Occipital lobe (tissue), 2 donors: ENCODE results near the gene AMPD2. TPM values are rescaled to one million over a fixed set of nuclear protein-coding genes. Genes with fewer than 3 reads are reported as not detected.
"Not testable (repeated sequence)": the region's sequence is repeated elsewhere in the genome, so short reads cannot be mapped to it uniquely, and the experiment has no call there.

Experiments used
- DNase-seq: peaks from one replicate; lab custom pipeline; 2025; lab: John Stamatoyannopoulos, UW
- total RNA-seq: library from RNA; depleted of rRNA; stranded (reverse); fragments of >200 nt; gene quantifications from one replicate; pipeline ENCODE4 v1.2.3, GENCODE V29; 2014

The AMPD2 gene
- total RNA-seq, 1 donor from 2014 or later, result 49.4 TPM

DNA sequence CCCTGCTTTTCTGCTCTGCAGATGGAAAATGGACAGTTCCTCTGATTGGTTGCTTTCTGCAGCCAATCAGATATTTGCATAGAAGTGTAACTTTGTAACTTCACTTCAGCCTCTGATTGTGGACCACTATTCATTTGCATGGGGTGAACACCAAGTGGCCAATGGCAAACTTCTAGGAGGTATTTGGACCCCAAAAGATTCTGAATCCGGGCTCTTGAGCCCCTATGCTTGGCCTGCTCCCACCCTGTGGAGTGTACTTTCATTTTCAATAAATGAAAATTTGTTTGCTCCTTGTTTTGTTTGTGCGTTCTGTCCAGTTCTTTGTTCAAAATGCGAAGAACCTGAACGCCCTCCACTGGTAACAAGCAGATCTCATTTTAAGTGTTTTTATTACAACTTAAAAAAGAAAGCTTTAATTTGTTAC, 29.9 kb downstream of the AMPD2 start:
- no peak for DNase-seq

DNA sequence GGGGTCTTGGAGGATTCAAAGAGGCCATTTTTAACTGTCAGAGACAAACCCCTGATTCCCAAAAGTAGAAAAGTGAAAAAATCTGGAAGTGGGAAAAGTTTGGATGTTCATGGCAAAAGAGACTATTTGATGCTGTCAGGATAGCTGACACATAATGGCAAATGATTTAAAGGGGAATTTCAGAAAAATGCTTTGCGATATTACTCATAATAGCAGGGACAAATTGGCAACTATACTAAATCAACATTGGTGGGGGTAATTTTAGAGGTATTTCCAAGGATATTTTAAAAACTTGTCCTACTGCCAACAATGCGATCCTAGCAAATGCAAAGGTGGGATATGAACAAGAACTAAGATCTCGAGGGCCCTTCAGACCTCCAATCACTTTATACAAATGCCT, 31.0 kb downstream of the AMPD2 start:
- DNase-seq, result no peak

DNA sequence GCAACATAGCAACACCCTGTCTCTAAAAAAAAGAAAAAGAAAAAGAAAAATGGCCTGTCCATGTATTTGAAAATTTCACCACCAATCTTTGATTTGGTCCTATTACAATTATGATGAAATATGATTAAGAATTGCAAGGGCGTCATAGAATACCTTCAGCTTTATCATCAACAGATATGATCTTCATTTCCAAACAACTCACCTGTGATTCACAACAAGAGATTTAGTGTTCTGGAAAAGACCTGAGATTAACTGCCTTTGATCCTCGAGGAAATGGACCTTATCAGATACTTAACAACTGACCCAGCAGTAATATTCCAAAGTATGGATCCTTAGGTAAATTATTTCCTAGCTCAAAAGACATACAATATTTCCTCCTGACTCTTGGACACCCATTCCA, 32.8 kb downstream of the AMPD2 start:
- no peak for DNase-seq

- no peak for DNase-seq
Observed at GRCh38 chr1:109653306-109653705, 33.7 kb downstream of the AMPD2 start.

DNA sequence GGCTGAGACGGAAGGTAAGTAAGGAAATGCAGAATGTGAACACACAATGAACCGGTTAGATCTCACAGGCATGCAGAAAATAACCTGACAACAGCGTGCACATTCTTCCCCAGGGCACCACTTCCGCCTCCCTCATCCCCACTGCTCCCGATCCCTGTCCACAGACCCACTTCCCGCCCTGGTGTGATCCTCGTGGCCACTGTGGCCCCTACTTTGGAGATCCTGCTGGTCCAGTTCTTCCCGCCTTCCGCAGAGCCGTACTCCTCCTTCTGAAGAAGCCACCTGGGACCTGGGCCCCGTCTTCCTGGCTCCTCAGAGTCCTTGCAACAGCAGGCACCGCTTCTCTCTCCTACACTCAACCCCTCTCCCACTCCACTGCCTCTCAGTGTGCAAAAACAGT, 34.9 kb downstream of the AMPD2 start:
- no peak for DNase-seq

GRCh38 chr1:109655615-109656519, 36.2 kb downstream of the AMPD2 start, which contains the start of gene GSTM4:
TSS of gene GSTM4 (plus strand) at chr1:109656099. CDS start at chr1:109656390, 291 bp downstream.
- peak; percentile 77 for DNase-seq

DNA sequence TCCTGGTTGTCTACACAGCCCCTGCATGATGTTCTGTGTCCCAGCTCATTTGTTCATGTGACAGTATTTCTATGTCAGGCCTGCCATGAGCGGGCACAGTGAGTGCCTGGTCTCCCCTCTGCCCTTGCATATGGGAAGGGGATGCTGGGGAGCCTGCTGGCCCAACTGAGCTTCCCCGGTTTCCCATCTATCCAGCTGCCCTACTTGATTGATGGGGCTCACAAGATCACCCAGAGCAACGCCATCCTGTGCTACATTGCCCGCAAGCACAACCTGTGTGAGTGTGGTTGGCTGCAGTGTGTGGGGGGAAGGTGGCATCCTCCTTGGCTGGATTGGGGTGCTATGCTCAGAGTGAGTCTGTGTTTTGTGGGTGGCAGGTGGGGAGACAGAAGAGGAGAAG, 37.8 kb downstream of the AMPD2 start:
- no peak for DNase-seq

DNA sequence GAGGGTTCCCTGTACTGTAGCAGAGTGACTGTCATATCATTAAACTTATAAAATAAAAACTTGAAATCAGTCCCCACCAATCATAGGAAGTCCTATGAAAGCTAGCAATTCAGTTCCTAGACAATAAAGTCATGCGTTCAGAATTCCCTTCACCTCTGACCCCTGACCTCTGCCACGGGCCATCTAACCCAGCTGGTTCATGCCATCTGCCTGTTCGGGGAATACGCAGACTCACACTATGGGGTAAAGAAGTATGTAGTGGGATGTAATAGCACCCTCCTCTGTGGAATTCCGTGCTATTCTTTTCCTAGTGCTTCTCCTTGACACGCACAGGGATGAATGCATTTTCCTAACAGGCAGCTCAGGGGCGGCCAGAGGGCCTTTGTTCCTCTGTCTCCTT, 38.3 kb downstream of the AMPD2 start:
- DNase-seq, result no peak

DNA sequence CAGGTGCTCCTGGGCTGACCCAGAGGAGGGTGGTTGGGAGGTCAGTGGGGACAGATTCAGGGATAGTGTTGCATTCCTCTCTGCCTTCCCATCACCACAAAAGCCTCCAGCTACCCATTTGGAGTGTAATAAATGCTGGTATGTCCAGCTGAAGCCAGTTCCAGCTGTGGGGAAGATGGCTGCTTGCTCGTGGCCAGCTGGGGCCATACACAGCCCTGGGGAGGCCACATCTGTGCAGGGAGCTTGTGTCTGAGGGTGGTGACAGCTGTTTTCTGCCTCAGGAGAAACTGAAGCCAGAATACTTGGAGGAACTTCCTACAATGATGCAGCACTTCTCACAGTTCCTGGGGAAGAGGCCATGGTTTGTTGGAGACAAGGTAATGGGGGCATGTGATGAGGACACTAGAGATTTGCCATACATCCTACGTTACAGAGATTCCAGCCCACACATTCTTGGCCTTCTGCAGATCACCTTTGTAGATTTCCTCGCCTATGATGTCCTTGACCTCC, 39.0 kb downstream of the AMPD2 start:
- no peak for DNase-seq

DNA sequence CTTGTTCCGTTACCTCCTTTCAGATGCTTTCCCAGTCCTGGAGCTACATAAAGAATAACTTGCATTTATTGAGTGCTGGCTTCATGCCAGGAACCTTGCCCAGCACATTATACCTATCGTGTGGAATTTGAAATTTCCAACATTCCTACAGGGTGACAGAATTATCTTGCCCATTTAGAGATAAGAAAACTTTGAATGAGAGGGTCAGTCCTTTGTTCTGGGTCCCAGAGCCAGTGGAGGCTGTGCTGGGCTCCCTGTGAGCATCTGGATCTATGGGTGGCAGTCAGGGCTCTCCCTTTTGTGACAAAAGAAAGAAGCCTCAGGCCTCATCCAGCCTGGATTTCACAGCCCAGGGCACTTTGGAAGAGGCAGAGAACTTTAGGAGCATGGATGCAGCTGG, 39.5 kb downstream of the AMPD2 start:
- no peak for DNase-seq

DNA sequence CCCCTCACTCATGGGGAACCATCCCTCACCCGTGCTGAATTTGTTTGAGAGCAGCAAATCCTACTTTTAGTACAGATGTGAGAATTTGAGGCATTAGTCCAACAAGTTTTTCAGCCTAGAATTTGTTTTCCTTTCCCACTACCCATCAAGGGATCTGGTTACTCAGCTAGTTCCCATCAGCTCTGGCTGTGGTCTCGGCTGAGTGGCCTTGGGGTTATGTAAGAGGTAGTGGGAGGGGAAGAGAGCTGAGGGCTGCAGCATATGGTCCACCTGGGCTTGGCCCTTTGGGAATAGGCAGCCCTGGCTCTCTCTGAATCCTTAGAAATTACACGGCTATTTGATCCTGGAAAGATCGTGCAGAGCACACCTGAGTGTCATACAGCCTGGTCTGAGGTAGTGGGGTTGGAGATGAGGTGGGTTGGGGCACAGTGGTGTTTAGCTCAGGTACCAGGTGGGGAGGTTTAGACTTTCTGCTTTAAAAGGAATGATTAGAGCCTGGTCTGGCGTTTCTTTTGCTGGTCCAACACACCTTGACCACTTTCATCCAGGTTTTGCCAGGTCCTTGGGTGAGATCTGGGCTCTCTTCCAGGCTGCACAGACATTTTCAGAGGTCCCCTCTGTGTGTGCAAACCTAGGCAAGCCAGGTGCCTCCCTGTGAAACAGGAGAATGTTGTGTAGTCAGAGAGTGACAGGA, 40.5 kb downstream of the AMPD2 start:
- DNase-seq, result no peak

DNA sequence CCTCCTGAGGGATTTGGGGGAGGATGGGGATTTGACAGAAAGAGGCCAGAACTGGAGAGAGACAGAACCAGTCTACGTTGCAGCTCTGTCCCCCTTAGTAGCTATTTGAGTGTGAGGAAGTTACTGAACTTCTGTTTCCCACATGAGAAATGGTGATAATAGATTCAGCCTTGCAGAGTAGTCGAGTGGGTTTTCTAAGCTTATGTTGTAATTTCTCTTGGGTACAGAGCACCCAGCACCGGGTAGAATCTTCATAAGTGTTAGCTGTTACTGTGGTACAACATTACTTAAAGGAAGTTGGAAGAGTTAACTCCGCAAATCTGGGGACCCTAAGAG, 41.0 kb downstream of the AMPD2 start:
- not testable (repeated sequence) for DNase-seq

GRCh38 chr1:109661391-109661790, 41.8 kb downstream of the AMPD2 start:
- no peak for DNase-seq

- DNase-seq, result no peak
Observed at GRCh38 chr1:109664671-109665070, 45.0 kb downstream of the AMPD2 start.

GRCh38 chr1:109667452-109668122, 48.0 kb downstream of the AMPD2 start, which contains the start of gene GSTM2:
TSS of gene GSTM2 (plus strand) at chr1:109668057. CDS start at chr1:109668116, 59 bp downstream.
- peak; percentile 59 for DNase-seq

GRCh38 chr1:109668123-109668775, 48.6 kb downstream of the AMPD2 start:
- no peak for DNase-seq

DNA sequence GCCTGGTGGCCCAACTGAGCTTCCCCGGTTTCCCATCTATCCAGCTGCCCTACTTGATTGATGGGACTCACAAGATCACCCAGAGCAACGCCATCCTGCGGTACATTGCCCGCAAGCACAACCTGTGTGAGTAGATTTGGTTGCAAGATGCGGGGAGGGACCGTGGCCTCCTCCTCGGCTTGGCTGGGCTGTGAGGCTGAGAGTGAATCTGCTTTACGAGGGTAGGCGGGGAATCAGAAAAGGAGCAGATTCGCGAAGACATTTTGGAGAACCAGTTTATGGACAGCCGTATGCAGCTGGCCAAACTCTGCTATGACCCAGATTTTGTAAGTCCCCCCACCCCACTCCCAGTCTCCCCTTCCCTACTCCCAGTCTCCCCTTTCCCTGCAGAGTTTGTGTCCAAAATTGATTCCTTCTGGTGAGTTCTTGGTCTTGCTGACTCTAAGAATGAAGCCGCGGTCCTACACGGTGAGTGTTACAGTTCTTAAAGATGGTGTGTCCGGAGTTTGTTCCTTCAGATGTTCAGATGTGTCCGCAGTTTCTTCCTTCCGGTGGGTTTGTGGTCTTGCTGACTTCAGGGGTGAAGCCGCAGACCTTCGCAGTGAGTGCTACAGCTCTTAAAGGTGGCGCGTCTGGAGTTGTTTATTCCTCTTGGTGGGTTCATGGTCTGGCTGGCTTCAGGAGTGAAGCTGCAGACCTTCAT, 49.8 kb downstream of the AMPD2 start:
- DNase-seq, result no peak

DNA sequence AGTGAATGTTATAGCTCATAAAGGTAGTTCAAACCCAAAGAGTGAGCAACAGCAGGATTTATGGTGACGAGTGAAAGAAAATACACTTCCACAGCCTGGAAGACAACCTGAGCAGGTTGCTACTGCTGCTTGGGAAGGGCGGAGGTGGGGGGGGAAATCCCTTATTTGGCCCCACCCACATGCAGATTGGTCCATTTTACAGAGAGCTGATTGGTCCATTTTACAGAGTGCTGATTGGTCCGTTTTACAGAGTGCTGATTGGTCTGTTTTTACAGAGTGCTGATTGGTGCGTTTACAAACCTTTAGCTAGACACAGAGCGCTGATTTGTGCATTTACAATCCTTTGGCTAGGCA, 50.3 kb downstream of the AMPD2 start:
- DNase-seq, result not testable (repeated sequence)

DNA sequence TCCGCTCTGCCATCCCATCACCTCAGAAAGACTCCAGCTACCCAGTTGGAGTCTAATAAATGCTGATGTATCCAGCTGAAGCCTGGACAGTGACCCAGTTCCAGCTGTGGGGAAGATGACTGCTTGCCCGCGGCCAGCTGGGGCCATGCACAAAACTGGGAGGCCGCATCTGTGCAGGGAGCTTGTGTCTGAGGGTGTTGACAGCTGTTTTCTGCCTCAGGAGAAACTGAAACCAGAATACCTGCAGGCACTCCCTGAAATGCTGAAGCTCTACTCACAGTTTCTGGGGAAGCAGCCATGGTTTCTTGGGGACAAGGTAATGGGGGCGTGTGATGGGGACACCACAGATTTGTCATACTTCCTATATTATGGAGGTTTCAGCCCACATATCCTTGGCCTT, 51.4 kb downstream of the AMPD2 start:
- DNase-seq, result no peak

DNA sequence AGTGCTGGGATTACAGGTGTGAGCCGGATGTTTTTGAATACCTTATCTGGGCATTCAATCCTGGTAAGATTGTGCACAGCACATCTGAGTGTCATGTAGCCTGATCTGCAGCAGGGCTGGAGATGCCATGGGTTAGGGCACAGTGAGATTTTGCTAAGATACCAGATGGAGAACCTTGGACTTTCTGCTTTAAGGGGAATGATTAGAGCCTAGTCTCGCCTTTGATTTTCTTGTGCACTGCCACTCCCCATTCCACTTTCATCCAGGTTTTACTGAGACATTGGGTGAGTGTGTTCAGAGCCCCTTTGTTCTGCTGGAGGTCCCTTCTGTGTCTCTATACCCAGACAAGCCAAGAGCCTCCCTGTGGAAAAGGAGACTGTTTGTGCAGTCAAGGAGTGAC, 54.2 kb downstream of the AMPD2 start:
- not testable (repeated sequence) for DNase-seq
